Measurements from ENCODE around the gene NLN. TPM values are rescaled to one million over a fixed set of nuclear protein-coding genes. Genes with fewer than 3 reads are reported as not detected.

Gene NLN
- total and polyA plus RNA-seq, 9 donors, result 10.2 to 19.6 (median 17.0) TPM

GRCh38 chr5:65813174-65813573 is 91.2 kb downstream of the NLN start:
- no peak overlapping the region for H3K4me3 ChIP-seq (ENCODE audit: low read length)
- no peaks in the 10 kb centered on the region for H3K4me1 ChIP-seq (ENCODE audit: control insufficient read depth, insufficient read depth, low read length)
- no peaks in the 10 kb centered on the region for H3K27me3 ChIP-seq (ENCODE audit: control insufficient read depth, insufficient read depth, low read length)
- no peak for DNase-seq
- H3K9me3 ChIP-seq (replicated peaks; ENCODE audit: control insufficient read depth, low read depth, low read length), result no peaks in the 10 kb centered on the region
- H3K27ac ChIP-seq (ENCODE audit: low read length), result no peak overlapping the region
- H3K36me3 ChIP-seq (ENCODE audit: control insufficient read depth, insufficient read depth, low read length), result peaks cover 25% of the 10 kb centered on the region

GRCh38 chr5:65815161-65815560 is 93.2 kb downstream of the NLN start:
- 100% methylated on average over 1 of the region's 1 CpG for WGBS (ENCODE audit: insufficient coverage)
- Histone ChIP-seq H3K4me1 (ENCODE audit: control insufficient read depth, insufficient read depth, low read length) (no peaks in the 10 kb centered on the region), H3K4me3 (ENCODE audit: low read length) (no peak overlapping the region), H3K36me3 (ENCODE audit: control insufficient read depth, insufficient read depth, low read length) (peaks cover 24% of the 10 kb centered on the region), H3K27ac (ENCODE audit: low read length) (no peak overlapping the region), H3K27me3 (ENCODE audit: control insufficient read depth, insufficient read depth, low read length) (no peaks in the 10 kb centered on the region), H3K9me3 (replicated peaks; ENCODE audit: control insufficient read depth, low read depth, low read length) (no peaks in the 10 kb centered on the region)
- DNase-seq, result no peak

- no peak overlapping the region for H3K4me3 ChIP-seq (ENCODE audit: low read length)
- no peak overlapping the region for H3K27ac ChIP-seq (ENCODE audit: low read length)
- H3K9me3 ChIP-seq (replicated peaks; ENCODE audit: control insufficient read depth, low read depth, low read length), result no peaks in the 10 kb centered on the region
- WGBS (ENCODE audit: insufficient coverage), result no CpG with 5 or more reads among the region's 2 CpGs
- H3K36me3 ChIP-seq (ENCODE audit: control insufficient read depth, insufficient read depth, low read length), result peaks cover 14% of the 10 kb centered on the region
- no peaks in the 10 kb centered on the region for H3K27me3 ChIP-seq (ENCODE audit: control insufficient read depth, insufficient read depth, low read length)
- no peak for DNase-seq
- no peaks in the 10 kb centered on the region for H3K4me1 ChIP-seq (ENCODE audit: control insufficient read depth, insufficient read depth, low read length)
Observed at GRCh38 chr5:65816729-65817128, 94.7 kb downstream of the NLN start.

- H3K27me3 ChIP-seq (ENCODE audit: control insufficient read depth, insufficient read depth, low read length), result no peaks in the 10 kb centered on the region
- H3K27ac ChIP-seq (ENCODE audit: low read length), result no peak overlapping the region
- no peak overlapping the region for H3K4me3 ChIP-seq (ENCODE audit: low read length)
- H3K4me1 ChIP-seq (ENCODE audit: control insufficient read depth, insufficient read depth, low read length), result no peaks in the 10 kb centered on the region
- whole genome bisulfite sequencing (ENCODE audit: insufficient coverage), result 81% methylated on average over 2 of the region's 4 CpGs
- DNase-seq, result no peak
- H3K36me3 ChIP-seq (ENCODE audit: control insufficient read depth, insufficient read depth, low read length), result peaks cover 12% of the 10 kb centered on the region
- no peaks in the 10 kb centered on the region for H3K9me3 ChIP-seq (replicated peaks; ENCODE audit: control insufficient read depth, low read depth, low read length)
Observed at GRCh38 chr5:65817931-65818330, 95.9 kb downstream of the NLN start.

GRCh38 chr5:65818592-65818991 is 96.6 kb downstream of the NLN start:
- Histone ChIP-seq H3K4me1 (ENCODE audit: control insufficient read depth, insufficient read depth, low read length) (no peaks in the 10 kb centered on the region), H3K9me3 (replicated peaks; ENCODE audit: control insufficient read depth, low read depth, low read length) (no peaks in the 10 kb centered on the region), H3K36me3 (ENCODE audit: control insufficient read depth, insufficient read depth, low read length) (peaks cover 7% of the 10 kb centered on the region), H3K27ac (ENCODE audit: low read length) (no peak overlapping the region), H3K4me3 (ENCODE audit: low read length) (no peak overlapping the region), H3K27me3 (ENCODE audit: control insufficient read depth, insufficient read depth, low read length) (no peaks in the 10 kb centered on the region)
- 90% methylated on average over 3 of the region's 4 CpGs for WGBS (ENCODE audit: insufficient coverage)
- no peak for DNase-seq

GRCh38 chr5:65819215-65819904 is 97.4 kb downstream of the NLN start:
- H3K9me3 ChIP-seq (replicated peaks; ENCODE audit: control insufficient read depth, low read depth, low read length), result no peaks in the 10 kb centered on the region
- peaks cover 6% of the 10 kb centered on the region for H3K36me3 ChIP-seq (ENCODE audit: control insufficient read depth, insufficient read depth, low read length)
- H3K27me3 ChIP-seq (ENCODE audit: control insufficient read depth, insufficient read depth, low read length), result no peaks in the 10 kb centered on the region
- no peak overlapping the region for H3K4me3 ChIP-seq (ENCODE audit: low read length)
- H3K27ac ChIP-seq (ENCODE audit: low read length), result peak overlapping the region; percentile 39
- 37% methylated on average over 3 of the region's 3 CpGs for WGBS (ENCODE audit: insufficient coverage)
- no peak for DNase-seq
- H3K4me1 ChIP-seq (ENCODE audit: control insufficient read depth, insufficient read depth, low read length), result no peaks in the 10 kb centered on the region

GRCh38 chr5:65819905-65820240 is 97.9 kb downstream of the NLN start:
- Histone ChIP-seq H3K9me3 (replicated peaks; ENCODE audit: control insufficient read depth, low read depth, low read length) (no peaks in the 10 kb centered on the region), H3K36me3 (ENCODE audit: control insufficient read depth, insufficient read depth, low read length) (peaks cover 6% of the 10 kb centered on the region), H3K27ac (ENCODE audit: low read length) (no peak overlapping the region), H3K27me3 (ENCODE audit: control insufficient read depth, insufficient read depth, low read length) (no peaks in the 10 kb centered on the region), H3K4me1 (ENCODE audit: control insufficient read depth, insufficient read depth, low read length) (no peaks in the 10 kb centered on the region), H3K4me3 (ENCODE audit: low read length) (no peak overlapping the region)
- DNase-seq, result peak; percentile 84

- DNase-seq, result no peak
- H3K9me3 ChIP-seq (replicated peaks; ENCODE audit: control insufficient read depth, low read depth, low read length), result no peaks in the 10 kb centered on the region
- H3K27me3 ChIP-seq (ENCODE audit: control insufficient read depth, insufficient read depth, low read length), result no peaks in the 10 kb centered on the region
- H3K27ac ChIP-seq (ENCODE audit: low read length), result no peak overlapping the region
- no peaks in the 10 kb centered on the region for H3K4me1 ChIP-seq (ENCODE audit: control insufficient read depth, insufficient read depth, low read length)
- H3K36me3 ChIP-seq (ENCODE audit: control insufficient read depth, insufficient read depth, low read length), result peaks cover 3% of the 10 kb centered on the region
- WGBS (ENCODE audit: insufficient coverage), result no CpG with 5 or more reads among the region's 2 CpGs
- H3K4me3 ChIP-seq (ENCODE audit: low read length), result no peak overlapping the region
Observed at GRCh38 chr5:65820373-65820772, 98.4 kb downstream of the NLN start.

GRCh38 chr5:65821966-65822365 is 100.0 kb downstream of the NLN start:
- no CpG with 5 or more reads among the region's 4 CpGs for WGBS (ENCODE audit: insufficient coverage)
- Histone ChIP-seq H3K9me3 (replicated peaks; ENCODE audit: control insufficient read depth, low read depth, low read length) (no peaks in the 10 kb centered on the region), H3K36me3 (ENCODE audit: control insufficient read depth, insufficient read depth, low read length) (peaks cover 3% of the 10 kb centered on the region), H3K4me3 (ENCODE audit: low read length) (no peak overlapping the region), H3K27me3 (ENCODE audit: control insufficient read depth, insufficient read depth, low read length) (no peaks in the 10 kb centered on the region), H3K4me1 (ENCODE audit: control insufficient read depth, insufficient read depth, low read length) (no peaks in the 10 kb centered on the region), H3K27ac (ENCODE audit: low read length) (no peak overlapping the region)
- no peak for DNase-seq

GRCh38 chr5:65822710-65823109 is 100.7 kb downstream of the NLN start:
- H3K4me1 ChIP-seq (ENCODE audit: control insufficient read depth, insufficient read depth, low read length), result no peaks in the 10 kb centered on the region
- DNase-seq, result peak; percentile 54
- 40% methylated on average over 4 of the region's 6 CpGs for WGBS (ENCODE audit: insufficient coverage)
- H3K27ac ChIP-seq (ENCODE audit: low read length), result no peak overlapping the region
- H3K4me3 ChIP-seq (ENCODE audit: low read length), result no peak overlapping the region
- H3K36me3 ChIP-seq (ENCODE audit: control insufficient read depth, insufficient read depth, low read length), result peaks cover 3% of the 10 kb centered on the region
- no peaks in the 10 kb centered on the region for H3K9me3 ChIP-seq (replicated peaks; ENCODE audit: control insufficient read depth, low read depth, low read length)
- H3K27me3 ChIP-seq (ENCODE audit: control insufficient read depth, insufficient read depth, low read length), result no peaks in the 10 kb centered on the region

- no peaks in the 10 kb centered on the region for H3K4me1 ChIP-seq (ENCODE audit: control insufficient read depth, insufficient read depth, low read length)
- H3K27ac ChIP-seq (ENCODE audit: low read length), result no peak overlapping the region
- no CpG with 5 or more reads among the region's 2 CpGs for WGBS (ENCODE audit: insufficient coverage)
- no peak for DNase-seq
- H3K4me3 ChIP-seq (ENCODE audit: low read length), result no peak overlapping the region
- H3K27me3 ChIP-seq (ENCODE audit: control insufficient read depth, insufficient read depth, low read length), result no peaks in the 10 kb centered on the region
- H3K36me3 ChIP-seq (ENCODE audit: control insufficient read depth, insufficient read depth, low read length), result no peaks in the 10 kb centered on the region
- no peaks in the 10 kb centered on the region for H3K9me3 ChIP-seq (replicated peaks; ENCODE audit: control insufficient read depth, low read depth, low read length)
Observed at GRCh38 chr5:65823204-65823603, 101.2 kb downstream of the NLN start.

All from muscle of leg (tissue), 11 donors.